HTERT RPE-1 (cell line): ENCODE measurements around the gene PRPSAP1.
"Not testable (repeated sequence)": the region's sequence is repeated elsewhere in the genome, so short reads cannot be mapped to it uniquely, and the experiment has no call there.

ENCODE experiments used
- in situ Hi-C: fragments of 300-500 bp; cut with MboI; formaldehyde crosslinking; loops from 4 replicates; pipeline ENCODE4 v1.14.3; 2020; ENCODE audit warnings: low sequenced_read_pairs

The PRPSAP1 gene

DNA sequence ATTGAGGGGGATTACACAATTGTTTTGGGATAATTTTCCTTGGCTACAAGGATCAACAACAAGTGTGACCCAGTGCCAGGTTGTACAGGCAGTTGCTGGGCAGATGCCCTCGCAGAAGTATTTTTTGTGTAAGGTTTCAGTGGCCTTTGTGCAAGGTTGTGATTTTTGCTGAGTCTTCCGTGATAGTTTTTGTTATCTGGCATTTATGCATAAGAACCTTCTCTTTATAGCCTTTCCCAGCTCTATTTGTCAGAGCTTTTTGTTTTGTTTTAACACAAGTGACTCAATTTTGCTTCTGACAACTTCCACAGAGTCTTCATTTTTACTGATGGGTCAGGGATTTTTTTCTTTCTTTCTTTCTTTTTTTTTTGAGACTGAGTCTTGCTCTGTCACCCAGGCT is 6.7 kb upstream of the PRPSAP1 start:
- in situ Hi-C loops = no loop called here

DNA sequence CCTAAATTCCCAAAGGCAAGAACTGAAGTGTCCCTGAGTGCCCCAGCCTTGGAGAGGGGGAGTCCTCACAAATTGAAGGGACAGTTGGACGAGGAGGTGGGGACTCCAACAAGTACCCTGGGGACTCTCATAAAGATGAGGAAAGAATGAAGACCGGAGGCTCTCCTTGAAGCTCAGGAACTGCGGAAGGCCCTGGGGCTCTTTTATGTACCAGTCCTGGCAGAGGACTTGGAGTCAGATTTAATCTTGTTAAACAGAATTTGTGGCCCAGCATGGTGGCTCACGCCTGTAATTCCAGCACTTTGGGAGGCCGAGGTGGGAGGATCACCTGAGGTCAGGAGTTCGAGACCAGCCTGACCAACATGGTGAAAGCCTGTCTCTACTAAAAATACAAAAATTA is 6.1 kb upstream of the PRPSAP1 start:
- in situ Hi-C loops = not testable (repeated sequence)

DNA sequence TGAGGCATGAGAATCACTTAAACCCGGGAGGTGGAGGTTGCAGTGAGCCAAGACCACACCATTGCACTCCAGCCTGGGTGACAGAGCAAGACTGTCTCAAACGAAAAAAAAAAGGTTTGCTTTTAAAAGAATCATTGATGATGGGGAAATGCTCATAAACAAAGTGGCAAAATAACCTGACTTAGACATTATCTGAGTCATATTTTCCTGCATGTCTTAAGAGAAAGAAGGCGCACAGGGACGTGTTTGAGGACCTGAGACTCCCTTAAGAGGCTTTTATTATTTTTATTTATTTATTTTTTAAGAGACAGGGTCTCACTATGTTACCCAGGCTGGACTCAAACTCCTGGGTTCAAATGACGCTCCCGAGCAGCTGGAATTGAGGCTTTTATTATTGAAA is 5.7 kb upstream of the PRPSAP1 start:
- in situ Hi-C loops = no loop called here

DNA sequence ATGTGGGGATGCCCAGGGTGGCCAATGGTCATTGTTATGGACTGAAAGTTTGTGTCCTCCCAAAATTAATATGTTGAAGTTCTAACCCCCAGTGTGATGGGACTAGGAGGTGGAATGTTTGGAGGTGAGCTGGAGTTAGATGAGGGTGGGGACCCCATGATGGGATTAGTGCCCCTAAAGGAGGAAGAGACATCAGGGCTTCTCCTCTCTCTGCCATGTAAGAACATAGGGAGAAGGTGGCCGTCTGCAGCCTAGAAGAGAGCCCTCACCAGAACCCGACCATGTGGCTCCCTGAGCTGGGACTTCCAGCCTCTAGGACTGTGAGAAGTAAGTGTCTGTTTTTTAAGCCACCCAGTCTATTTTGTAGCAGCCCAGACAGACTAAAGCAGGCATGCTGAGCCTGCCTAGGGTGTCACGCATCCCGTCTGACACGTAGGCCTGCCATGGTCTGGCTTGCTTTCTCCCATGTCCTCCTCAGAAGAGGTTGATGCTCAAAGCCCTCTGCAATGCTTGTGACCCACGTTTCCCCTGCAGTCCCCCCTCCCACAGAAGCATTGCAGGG is 4.0 kb upstream of the PRPSAP1 start:
- in situ Hi-C loops = no loop called here

DNA sequence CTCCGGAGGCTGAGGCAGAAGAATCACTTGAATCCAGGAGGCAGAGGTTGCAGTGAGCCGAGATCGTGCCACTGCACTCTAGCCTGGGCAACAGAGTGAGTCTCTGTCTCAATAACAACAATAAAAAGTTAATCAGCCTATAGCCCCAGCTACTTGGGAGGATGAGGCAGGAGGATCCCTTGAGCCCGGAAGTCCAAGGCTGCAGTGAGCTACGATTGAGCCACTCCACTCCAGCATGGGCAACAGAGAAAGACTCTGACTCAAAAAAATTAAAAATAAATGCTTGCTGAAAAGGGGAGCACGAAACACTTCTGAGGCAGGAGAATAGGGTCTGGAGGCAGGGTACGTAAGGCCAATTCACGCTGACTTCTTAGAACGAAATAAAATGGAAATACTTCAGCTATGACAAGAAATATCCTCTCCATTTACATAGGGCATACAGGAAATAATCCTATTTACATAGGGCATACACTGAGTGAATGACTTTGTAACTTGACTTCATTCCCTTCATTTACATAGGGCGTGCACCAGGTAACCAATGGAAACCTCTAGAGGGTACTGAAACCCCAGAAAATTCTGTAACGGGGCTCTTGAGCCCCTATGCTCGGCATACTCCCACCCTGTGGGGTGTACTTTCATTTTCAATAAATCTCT is 3.2 kb upstream of the PRPSAP1 start:
- in situ Hi-C loops = no loop called here

DNA sequence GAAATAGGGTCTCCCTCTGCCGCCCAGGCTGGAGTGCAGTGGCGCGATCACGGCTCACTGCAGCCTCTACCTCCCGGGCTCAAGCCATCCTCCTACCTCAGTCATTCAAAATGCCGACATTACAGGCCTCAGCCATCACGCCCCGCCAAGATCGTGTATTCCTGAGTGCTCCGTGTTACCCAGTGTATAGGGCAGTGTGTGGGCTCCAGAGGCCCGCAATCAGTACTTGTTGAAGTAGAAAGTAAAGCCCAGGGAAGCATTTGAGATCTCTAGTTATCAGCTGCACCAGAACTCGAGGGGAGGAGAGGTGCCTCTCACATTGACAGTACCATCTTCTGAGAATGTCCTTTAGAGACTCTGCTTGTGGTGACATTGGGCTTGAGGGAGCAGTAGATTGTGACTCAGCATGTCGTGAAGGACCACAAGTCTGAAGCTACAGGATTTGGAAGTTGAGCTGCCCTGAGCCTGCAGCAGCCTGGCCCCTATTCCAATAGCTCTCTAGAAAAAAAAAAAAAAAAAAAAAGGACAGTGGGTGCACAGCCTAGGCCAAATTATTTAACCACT is 1.1 kb upstream of the PRPSAP1 start:
- in situ Hi-C loops = no loop called here

DNA sequence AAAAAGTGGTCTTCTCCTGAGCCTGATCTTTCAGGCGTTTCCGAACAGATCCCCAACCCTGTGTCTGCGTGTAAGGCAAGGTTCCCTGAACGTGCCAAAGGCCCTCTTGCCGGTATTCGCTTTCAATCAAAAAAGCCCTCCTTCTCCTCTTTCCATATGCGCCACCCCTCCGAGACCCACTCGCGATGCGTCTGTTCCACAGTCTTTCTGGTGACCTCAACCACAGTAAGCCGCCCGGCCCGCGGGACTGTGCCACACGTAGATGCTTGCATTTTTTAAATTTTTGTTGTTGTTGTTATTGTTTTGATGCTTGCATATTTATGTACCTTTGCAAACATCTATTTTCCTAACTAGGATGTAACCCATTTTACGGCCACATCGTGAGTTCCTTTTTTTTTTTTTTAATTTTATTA is 607 bp upstream of the PRPSAP1 start:
- in situ Hi-C loops = no loop called here

DNA sequence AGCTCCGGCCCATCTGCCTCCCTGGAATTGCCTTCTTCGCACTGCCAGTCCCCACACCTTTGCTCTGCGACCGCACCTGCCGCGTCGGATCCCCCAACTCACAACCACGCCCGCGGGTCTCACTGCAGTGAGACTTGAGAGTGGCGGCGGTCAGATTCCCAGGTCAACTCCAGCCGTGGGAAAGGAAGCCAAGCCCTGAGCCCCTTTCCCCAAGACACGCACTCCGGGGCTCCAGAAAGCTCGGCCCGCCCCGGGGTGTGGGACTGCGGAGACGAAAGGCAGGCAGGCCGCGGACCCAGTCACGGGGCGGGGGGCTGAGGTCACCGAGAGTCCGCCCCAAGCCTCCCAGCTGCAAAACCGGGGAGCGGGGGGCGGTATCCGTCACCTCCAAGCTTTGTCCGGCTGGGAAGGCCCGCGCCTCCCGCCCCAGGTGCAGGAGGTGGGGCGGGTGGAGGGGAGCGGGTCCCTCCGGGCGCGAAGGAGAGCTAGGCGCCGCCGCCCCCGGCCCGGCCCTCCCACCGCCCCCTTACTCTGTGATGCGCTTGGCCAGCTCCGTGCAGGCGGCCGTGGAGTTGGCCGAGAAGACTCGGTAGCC is 615 bp downstream of the PRPSAP1 start:
- in situ Hi-C loops = no loop called here

DNA sequence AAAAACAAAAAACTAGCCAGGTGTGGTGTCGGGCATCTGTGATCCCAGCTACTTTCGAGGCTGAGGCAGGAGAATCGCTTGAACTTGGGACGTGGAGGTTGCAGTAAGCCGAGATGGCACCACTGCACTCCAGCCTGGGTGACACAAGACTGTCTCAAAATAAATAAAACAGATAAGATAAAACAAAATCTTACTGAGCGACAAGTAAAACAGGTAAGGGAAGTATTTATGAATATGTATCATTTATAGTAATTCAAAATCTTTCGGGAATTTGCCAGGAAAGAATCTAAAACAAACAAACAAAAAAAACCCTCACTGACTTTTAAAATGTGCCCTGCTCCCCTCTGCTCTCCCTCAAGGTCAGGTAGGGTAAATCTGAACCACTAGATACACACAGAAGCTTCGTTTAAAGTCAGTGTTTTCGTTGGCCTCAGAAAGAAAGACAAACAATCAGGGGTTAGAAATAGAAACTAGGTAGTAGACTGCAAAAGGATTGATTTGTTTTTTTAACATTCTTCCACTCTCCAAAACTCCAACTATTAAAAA is 2.1 kb downstream of the PRPSAP1 start:
- in situ Hi-C loops = no loop called here

DNA sequence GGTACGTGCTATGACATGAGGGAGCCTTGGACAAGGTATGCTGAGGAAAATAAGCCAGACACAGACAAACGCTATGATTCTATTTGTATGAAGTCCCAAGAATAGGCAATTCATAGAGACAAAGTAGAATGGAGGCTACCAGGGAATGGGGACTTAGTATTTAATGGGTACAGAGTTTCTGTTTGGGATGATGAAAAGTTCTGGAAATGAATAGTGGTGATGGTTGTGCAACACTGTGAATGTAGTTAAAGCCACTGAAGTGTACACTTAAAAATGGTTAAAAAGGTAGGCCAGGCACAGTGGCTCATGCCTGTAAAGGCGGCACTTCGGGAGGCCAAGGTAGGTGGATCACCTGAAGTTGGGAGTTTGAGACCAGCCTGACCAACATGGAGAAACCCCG is 3.3 kb downstream of the PRPSAP1 start:
- in situ Hi-C loops = no loop called here

DNA sequence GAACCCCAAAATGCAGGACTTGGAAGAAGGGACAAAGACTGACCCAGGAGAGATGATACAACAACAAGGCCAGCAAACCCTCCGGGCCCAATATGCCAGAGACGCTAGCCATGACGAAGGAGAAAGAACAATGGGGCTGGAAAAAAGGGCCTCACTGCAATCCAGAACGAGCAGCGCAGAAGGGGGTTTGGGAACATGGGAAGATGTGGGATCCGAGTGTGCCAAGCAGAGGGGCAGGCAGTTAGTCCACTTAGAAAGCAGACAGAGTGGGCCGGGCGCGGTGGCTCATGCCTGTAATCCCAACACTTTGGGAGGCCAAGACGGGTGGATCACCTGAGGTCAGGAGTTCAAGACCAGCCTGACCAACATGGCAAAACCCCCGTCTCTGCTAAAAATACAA is 6.8 kb downstream of the PRPSAP1 start:
- in situ Hi-C loops = not testable (repeated sequence)

DNA sequence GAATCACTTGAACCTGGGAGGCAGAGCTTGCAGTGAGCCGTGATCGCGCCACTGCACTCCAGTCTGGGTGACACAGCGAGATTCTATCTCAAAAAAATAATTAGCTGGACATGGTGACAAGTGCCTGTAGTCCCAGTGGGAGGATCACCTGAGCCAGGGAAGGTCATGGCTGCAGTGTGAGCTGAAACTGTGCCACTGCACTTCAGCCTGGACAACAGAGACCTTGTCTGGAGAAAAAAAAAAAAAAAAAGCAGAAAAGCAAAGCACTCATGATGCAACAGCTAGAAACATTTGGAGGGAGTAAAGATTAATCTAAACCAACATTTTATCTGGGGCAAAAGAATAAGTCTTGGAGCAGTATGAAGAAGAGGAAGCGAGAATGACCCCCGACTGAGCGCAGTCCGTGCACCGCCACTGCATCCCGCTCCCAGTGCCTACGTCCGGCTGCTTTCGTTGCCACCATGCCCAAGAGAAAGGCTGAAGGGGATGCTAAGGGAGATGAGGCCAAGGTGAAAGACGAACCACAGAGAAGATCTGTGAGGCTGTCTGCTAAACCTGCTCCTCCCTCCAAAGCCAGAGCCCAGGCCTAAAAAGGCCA is 8.2 kb downstream of the PRPSAP1 start:
- in situ Hi-C loops = no loop called here

DNA sequence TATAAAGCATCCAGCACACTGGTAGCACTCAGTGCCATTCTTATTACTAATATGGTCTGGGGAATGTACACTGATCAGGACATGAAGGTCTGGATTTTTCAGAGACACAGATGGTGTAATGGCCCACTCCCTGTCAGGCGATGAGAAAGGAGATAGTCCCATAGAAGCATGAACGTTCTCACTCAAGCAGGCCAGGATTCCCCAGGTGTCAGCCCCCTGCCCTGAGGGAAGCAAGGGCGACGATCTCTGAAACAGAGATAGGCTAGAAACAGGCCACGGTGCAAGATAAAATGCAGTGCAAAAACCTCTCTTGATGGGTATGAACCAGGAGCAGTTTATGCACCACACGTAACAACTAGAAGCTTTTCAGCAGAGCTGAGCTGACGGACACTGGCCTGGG is 10.6 kb downstream of the PRPSAP1 start:
- in situ Hi-C loops = no loop called here

DNA sequence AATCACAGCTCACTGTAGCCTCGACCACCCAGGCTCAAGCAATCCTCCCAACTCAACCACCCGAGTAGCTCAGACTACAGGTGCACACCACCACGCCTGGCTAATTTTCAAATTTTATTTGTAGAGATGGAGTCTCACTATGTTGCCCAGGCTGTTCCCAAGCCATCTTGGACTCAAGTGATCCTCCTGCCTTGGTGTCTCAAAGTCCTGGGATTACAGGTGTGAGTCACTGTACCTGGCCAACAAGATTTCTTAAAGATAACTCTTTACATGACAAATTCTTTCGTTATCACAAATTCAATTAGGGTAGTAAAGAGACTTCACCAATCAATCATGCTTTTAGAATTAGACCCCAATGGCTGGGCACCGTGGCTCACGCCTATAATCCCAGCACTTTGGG is 12.4 kb downstream of the PRPSAP1 start:
- in situ Hi-C loops = no loop called here

DNA sequence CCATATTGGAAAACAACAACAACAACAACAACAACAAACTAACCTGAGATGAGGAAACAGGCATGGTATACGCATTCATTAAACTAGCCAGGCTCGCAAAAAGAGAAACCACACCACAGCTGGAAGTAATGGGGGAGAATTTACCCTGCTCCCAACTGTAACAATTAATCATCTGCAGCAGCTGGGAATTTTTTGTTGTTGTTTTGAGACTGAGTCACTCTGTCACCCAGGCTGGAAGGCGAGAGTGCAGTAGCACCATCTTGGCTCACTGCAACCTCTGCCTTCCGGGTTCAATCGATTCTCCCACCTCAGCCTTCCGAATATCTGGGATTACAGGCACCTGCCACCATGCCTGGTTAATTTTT is 16.3 kb downstream of the PRPSAP1 start:
- in situ Hi-C loops = no loop called here

DNA sequence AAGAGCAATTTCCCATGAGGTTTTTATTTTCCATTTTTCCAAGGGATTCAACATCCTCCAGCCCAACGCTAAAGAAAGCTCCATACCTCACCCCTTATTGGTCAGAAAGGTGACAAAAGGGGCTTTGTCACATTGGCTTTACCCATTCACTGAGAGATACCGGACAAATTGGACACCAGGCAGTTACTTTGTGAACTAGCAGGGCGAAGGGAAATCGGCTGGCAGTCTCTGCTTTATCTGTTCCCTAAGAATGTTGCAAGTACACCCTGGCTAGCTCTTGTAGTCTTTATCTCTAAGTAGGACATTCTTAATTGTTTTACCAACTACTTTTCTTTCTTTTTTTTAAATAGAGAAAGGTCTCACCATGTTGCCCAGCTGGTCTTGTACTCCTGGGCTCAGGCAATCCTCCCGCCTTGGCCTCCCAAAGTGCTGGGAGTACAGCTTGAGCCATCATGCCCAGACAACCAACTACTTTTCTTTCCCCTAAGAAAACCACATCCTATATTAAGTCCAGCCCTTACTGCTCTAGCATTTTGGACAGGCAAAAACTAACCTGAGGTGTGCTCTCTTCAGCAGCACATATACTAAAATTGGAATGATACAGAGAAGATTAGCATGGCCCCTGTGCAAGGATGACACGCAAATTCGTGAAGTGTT is 16.8 kb downstream of the PRPSAP1 start:
- in situ Hi-C loops = no loop called here

DNA sequence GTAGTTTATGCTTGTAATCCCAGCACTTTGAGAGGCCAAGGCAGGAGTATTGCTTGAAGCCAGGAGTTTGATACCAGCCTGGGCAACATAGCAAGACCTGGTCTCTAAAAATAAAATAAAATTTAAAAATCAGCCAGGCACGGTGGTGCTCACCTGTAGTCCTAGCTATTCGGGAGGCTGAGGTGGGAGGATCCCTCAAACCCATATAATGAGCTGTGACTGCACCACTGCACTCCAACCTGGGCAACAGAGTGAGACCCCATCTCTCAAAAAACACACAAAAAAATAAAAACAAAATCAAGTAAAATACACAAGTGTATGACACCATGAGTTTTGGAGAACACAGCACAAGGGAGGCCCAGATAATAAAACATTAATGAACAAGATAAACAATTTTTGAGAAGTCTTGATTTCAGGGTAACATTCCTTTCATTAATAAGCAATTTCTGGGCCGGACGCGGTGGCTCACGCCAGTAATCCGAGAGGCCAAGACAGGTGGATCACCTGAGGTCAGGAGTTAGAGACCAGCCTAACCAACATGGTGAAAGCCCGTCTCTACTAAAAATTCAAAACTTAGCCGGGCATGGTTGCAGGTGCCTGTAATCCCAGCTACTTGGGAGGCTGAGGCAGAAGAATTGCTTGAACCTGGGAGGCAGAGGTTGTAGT is 17.9 kb downstream of the PRPSAP1 start:
- in situ Hi-C loops = no loop called here

DNA sequence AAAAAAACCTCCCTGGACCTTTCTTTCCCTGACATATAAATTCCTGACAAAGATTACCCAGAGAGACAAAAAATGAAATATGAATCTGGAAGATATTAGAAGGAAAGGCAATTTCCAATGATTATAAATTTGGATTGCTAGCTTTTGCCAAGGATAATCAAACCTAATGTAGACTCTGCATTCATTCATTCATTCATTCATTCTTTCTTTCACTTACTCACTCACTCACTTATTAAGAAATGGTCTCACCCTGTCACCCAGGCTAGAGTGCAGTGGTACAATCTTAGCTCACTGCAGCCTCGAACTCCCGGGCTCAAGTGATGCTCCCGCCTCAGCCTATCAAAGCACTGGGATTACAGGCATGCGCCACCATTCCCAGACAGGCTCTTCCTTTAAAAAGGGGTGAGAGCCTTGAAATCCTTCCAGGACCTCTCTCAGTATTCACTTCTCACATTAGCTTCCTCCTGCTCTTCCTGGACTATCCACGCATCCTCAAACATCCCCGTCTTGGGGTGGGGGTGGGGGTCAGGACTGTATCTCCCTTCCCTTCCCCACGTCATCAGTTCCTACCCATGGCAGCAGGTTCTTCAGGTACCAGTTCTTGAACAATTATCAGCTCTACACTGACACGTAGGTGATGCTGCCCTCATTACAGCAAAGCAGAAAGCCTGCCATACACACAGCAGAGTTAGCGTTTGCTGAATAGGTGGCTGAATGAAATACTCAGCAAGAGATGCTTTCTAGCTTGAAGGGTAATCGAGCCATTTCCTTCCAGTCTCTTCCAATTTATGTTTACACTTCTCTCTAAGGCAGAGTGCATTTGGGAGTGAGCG is 19.8 kb downstream of the PRPSAP1 start:
- in situ Hi-C loops = no loop called here

DNA sequence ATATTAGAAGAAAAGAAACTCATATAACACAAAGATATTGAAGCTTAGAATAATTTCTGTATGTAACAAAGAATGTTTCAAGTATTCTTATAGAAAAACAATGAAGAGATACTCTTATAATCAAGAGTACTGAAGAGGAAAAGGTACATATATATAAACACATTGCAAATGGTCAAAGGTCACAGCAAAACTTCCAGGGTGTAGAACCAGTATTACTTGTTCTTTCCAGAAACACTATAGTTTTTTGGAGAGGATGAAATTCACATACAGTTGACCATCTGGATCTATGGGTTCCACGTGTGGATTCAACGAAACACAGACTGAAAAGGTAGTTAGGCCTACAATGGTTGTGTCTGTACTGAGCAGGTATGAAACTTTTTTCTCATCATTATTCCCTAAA is 22.6 kb downstream of the PRPSAP1 start:
- in situ Hi-C loops = no loop called here

DNA sequence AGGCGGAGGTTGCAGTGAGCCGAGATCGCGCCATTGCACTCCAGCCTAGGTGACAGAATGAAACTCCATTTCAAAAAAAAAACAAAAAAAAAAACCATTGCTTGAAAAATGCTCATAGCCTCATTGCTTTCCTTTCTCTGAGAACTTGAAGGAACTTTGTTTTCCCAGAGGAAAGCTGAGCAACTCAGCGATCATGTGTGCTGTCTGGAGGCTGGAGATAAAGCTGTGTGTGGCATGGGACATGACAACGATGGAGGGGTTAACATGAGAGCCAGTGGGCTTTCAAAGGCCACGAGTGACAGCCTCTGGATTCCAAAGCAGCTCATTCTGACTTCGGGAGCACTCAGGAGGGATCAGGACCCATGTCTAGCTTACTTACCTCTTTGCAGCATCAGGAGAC is 24.1 kb downstream of the PRPSAP1 start:
- in situ Hi-C loops = no loop called here
